Tibial nerve (tissue), 4 donors: ENCODE measurements around the gene RAB11FIP2.

Experiments used
- EP300 ChIP-seq, 2 donors: sonication (generic); formaldehyde crosslinking; IDR thresholded peaks; one replicate each; pipeline ENCODE4 v1.6.1; 2017; ENCODE audit warnings: antibody characterized with exemption in 2 of 2, mild to moderate bottlenecking in 1 of 2
- TF ChIP-seq, protein P1 (sequence below), 5 experiments: fragments of 200-600 bp in 3 of 5; fragments of 450-650 bp in 2 of 5; sonication (generic) in 3 of 5; IDR thresholded peaks; one replicate each; pipeline ENCODE4 v1.5.1; 2016 to 2019; ENCODE audit warnings: antibody characterized with exemption in 5 of 5, mild to moderate bottlenecking in 3 of 5, moderate library complexity in 2 of 5

DNA sequence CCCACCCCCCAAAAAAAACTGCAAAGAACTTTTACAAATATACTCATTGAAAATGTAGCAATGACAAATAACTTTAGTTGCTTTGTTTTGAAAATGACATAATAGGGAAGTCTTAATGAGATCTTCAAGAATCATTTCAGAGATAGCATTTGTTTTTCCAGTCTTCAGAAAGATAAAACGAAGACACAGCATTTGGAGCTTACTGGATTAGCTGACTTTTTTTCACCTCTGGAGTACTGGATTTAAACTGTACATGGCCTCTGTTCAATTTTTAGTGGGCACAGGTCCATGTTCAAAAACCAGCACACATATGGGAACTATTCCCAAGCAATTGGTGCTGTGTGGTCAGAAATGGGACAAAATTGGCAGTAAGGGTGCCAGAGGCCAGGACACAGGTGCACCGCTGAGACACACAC, 3.9 kb downstream of the RAB11FIP2 start:
- TF ChIP-seq, protein P1, sequence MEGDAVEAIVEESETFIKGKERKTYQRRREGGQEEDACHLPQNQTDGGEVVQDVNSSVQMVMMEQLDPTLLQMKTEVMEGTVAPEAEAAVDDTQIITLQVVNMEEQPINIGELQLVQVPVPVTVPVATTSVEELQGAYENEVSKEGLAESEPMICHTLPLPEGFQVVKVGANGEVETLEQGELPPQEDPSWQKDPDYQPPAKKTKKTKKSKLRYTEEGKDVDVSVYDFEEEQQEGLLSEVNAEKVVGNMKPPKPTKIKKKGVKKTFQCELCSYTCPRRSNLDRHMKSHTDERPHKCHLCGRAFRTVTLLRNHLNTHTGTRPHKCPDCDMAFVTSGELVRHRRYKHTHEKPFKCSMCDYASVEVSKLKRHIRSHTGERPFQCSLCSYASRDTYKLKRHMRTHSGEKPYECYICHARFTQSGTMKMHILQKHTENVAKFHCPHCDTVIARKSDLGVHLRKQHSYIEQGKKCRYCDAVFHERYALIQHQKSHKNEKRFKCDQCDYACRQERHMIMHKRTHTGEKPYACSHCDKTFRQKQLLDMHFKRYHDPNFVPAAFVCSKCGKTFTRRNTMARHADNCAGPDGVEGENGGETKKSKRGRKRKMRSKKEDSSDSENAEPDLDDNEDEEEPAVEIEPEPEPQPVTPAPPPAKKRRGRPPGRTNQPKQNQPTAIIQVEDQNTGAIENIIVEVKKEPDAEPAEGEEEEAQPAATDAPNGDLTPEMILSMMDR (IDR thresholded peaks at IDR 0.05) = no peak
- no peak for TF ChIP-seq EP300 (IDR thresholded peaks at IDR 0.05)
